GM18951 (cell line): Measurements from ENCODE around the gene ZNF211.

Source experiments
- POLR2A ChIP-seq: IDR thresholded peaks from 4 replicates; pipeline ENCODE4 v1.6.1; 2011; ENCODE audit warnings: mild to moderate bottlenecking; ENCODE audit not compliant: insufficient read length, insufficient read depth; ENCODE audit errors: extremely low read depth
- in situ Hi-C: fragments of 300-500 bp; cut with MboI; formaldehyde crosslinking; loops from one replicate; pipeline ENCODE4 v1.12.0; 2022; ENCODE audit warnings: low sequenced_read_pairs, mixed read lengths, inconsistent platforms; ENCODE audit not compliant: unreplicated experiment

Gene ZNF211

DNA sequence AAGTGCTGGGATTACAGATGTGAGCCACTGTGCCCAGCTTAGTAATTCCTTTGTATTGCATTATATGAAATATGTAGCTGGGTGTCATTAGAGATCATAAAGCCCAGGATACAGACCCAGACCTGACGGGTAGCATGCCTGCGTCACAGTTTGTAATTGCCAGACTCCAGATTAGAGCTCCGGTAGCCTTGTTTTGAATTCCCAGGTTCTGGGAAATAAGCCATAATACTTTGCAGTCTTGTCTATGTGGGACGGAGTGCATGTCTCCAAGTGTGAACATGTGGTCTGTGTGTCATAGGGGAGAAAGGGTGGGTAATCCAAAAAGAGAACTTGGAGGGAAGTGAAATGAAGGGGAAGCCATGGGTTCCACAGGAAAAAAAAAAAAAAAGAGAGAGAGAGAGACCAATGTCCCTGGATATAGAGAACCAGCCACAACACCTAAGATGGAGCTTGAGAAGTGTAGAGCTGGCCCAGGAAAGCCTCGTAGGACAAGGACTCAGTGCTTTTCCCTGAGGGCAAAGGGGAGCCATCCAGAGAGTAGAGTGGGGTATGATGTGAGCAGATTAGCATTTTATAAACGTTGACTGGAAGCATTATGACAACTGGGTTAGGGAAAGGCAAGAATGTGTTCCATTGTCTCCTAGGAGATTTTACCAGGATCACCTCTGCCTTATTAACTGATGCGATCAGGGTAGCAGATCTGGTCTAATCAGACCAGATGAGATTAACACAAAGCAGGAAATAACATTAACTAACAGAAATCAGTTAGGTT, 38.3 kb downstream of the ZNF211 start:
- TF ChIP-seq POLR2A = no peak
- in situ Hi-C loops = no loop called here

DNA sequence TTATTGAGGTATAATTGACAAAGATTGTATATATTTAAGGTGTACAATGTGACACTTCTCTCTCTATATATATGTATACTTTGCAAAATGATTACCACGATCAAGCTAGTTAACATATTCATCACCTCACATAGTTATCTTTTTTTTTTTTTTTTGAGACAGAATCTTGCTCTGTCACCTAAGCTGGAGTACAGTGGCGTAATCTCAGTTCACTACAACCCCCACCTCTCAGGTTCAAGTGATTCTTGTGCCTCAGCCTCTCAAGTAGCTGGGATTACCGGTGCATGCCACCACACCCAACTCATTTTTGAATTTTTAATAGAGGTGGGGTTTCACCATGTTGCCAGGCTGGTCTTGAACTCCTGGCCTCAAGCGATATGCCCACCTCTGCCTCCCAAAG, 39.5 kb downstream of the ZNF211 start:
- in situ Hi-C loops = no loop called here
- no peak for TF ChIP-seq POLR2A

DNA sequence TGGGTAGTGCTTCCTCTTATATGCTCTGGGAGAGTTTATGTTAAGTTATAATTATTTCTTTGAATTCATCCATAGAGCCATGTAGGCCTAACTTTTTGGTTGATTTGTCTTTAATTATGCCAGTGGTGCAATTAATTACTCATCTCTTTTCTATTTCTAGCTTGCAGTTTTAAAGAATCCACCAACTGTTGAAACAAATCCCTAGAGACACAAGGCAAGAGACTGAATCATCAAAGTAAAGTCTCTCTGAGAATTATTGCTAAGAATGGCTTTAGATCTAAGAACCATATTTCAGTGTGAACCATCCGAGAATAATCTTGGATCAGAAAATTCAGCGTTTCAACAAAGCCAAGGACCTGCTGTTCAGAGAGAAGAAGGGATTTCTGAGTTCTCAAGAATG, 42.9 kb downstream of the ZNF211 start:
- in situ Hi-C loops = loop anchor here (25.0 kb wide), 1 partner anchor 564 kb away; the partner anchor contains the start of gene USP29
- no peak for TF ChIP-seq POLR2A

DNA sequence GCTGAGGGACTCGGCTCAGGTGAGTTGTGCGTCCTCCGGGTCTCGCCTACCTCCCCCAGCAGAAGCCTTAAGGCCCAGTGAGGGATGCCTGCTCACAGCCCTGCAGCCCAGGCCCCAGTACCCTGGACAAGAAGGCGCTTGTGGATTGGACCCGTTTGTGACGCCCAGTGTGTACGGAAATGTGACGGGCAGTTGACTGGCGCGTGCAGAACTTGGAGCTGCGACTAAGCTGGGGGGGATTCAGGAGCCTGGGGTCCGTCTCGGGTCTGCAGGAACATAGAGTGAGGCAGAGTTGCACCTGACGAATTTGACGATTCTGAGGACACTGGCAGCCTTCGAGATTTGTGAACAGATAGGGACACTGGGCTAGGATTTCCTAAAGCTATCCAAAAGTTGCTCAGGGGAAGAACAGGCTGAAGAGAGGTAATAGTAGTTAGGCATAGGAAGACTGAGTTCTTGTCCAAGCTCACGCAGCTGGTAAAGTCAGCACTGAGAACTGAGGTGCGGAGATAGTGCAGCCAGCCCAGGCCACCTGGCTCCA, 49.3 kb downstream of the ZNF211 start:
- in situ Hi-C loops = loop anchor here (25.0 kb wide), 1 partner anchor 570 kb away; the partner anchor contains the start of gene USP29
- no peak for TF ChIP-seq POLR2A

DNA sequence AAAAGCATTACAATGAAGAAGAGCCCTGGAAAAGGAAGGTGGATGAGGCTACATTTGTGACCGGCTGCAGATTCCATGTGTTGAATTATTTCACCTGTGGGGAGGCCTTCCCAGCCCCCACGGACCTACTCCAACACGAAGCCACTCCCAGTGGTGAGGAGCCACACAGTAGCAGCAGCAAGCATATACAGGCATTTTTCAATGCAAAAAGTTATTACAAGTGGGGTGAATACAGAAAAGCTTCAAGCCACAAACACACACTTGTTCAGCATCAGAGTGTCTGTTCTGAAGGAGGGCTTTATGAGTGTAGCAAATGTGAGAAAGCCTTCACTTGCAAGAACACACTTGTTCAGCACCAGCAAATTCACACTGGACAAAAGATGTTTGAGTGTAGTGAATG, 53.8 kb downstream of the ZNF211 start:
- in situ Hi-C loops = loop anchor here (25.0 kb wide), 1 partner anchor 574 kb away; the partner anchor contains the start of gene USP29
- no peak for TF ChIP-seq POLR2A

DNA sequence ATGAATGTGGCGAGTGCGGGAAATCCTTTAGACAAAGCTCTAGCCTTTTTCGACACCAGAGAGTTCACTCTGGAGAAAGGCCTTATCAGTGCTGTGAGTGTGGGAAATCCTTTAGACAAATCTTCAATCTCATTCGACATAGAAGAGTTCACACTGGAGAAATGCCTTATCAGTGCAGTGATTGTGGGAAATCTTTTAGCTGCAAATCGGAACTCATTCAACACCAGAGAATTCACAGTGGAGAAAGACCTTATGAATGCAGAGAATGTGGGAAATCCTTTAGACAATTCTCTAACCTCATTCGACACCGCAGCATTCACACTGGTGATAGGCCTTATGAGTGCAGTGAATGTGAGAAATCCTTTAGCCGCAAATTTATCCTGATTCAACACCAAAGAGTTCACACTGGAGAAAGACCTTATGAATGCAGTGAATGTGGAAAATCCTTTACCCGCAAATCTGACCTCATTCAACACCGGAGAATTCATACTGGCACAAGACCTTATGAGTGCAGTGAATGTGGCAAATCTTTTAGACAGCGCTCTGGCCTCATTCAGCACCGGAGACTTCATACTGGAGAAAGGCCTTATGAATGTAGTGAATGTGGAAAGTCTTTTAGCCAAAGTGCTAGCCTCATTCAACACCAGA, 54.5 kb downstream of the ZNF211 start:
- in situ Hi-C loops = loop anchor here (25.0 kb wide), 1 partner anchor 575 kb away; the partner anchor contains the start of gene USP29
- no peak for TF ChIP-seq POLR2A

DNA sequence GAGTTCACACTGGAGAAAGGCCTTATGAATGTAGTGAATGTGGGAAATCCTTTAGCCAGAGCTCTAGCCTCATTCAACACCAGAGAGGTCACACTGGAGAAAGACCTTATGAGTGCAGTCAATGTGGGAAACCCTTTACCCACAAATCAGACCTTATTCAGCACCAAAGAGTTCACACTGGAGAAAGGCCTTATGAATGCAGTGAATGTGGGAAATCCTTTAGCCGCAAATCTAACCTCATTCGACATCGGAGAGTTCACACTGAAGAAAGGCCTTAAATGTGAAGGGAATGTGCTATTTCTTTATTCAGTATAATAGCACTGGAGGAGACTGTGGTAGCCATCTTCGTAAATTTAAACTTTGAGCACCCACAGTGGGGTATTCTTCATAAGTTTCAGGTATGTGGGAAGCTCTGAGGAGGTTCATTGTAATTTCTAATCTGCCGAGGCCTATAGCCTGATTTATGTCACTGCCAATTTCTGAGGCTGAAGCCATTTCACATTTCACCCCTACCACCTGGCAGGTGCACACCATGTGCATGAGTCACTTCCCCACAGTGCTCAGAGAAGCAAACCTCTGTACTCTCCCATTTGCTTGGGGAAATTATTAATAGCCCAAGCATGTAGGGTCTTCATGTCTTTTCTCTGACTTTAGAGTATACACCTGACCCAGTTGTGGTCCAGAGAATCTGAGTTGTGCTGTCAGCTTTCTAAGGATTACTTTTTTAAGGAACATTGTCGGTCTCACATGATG, 55.2 kb downstream of the ZNF211 start:
- in situ Hi-C loops = loop anchor here (25.0 kb wide), 1 partner anchor 576 kb away; the partner anchor contains the start of gene USP29
- TF ChIP-seq POLR2A = no peak

DNA sequence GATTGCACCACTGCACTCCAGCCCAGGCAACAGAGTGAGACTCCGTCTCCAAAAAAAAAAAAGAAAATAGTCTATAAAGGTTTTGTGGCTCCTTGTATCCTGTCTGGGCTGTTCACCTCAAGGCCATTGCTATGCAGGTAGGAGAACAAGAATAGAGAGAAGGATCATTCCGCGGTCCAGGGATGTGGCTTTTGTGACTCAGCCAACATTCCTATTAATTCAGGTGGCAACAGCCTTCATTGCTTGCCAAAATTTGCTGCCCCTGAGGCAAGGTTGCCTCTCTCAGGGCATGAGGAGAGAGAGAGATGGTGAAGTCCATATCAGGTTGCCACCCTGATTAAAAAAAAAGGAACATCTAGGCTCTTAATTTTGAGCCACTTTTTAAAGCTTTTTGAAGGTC, 56.8 kb downstream of the ZNF211 start:
- TF ChIP-seq POLR2A = no peak
- in situ Hi-C loops = loop anchor here (25.0 kb wide), 1 partner anchor 577 kb away; the partner anchor contains the start of gene USP29
